ENCODE results near the gene FMO3. TPM values are rescaled to one million over a fixed set of nuclear protein-coding genes. Genes with fewer than 3 reads are reported as not detected.

FMO3 gene
- not detected for total RNA-seq

- H3K4me3 Mint-ChIP-seq = no peak within 1 kb of the TSS
- CTCF ChIA-PET = no interaction called here
- H3K27ac Mint-ChIP-seq = no peak within 1 kb of the TSS
- POLR2A ChIA-PET = no interaction called here
- no peak for DNase-seq
- H3K36me3 Mint-ChIP-seq (ENCODE audit: low read depth) = no peaks in the 10 kb centered on the region
- no peaks in the 10 kb centered on the region for H3K4me1 Mint-ChIP-seq
- peaks cover 2% of the 10 kb centered on the region for H3K27me3 Mint-ChIP-seq
- H3K9me3 Mint-ChIP-seq = no peaks in the 10 kb centered on the region
Measured at GRCh38 chr1:171090604-171091003, at the start of gene FMO3. Gene FMO3 (plus strand): TSS chr1:171090905. CDS start chr1:171092659, 1,754 bp downstream.

- ChIA-PET POLR2A (no interaction called here), CTCF (no interaction called here)
- no peaks in the 10 kb centered on the region for H3K27me3 Mint-ChIP-seq
- peaks cover 3% of the 10 kb centered on the region for H3K9me3 Mint-ChIP-seq
- DNase-seq = no peak
- H3K4me3 Mint-ChIP-seq = no peak overlapping the region
- no peaks in the 10 kb centered on the region for H3K36me3 Mint-ChIP-seq (ENCODE audit: low read depth)
- H3K27ac Mint-ChIP-seq = no peak overlapping the region
- H3K4me1 Mint-ChIP-seq = no peaks in the 10 kb centered on the region
Measured at GRCh38 chr1:171048014-171048413, 42.7 kb upstream of the FMO3 start.

- CTCF ChIA-PET = no interaction called here
- Mint-ChIP-seq H3K27me3 (no peaks in the 10 kb centered on the region), H3K4me3 (no peak overlapping the region), H3K27ac (no peak overlapping the region), H3K4me1 (no peaks in the 10 kb centered on the region), H3K9me3 (peaks cover 7% of the 10 kb centered on the region), H3K36me3 (ENCODE audit: low read depth) (no peaks in the 10 kb centered on the region)
- DNase-seq = no peak
- POLR2A ChIA-PET = no interaction called here
Measured at GRCh38 chr1:171052977-171053376, 37.7 kb upstream of the FMO3 start.

- CTCF ChIA-PET = no interaction called here
- H3K9me3 Mint-ChIP-seq = peaks cover 6% of the 10 kb centered on the region
- H3K27ac Mint-ChIP-seq = no peak overlapping the region
- POLR2A ChIA-PET = no interaction called here
- H3K36me3 Mint-ChIP-seq (ENCODE audit: low read depth) = no peaks in the 10 kb centered on the region
- H3K27me3 Mint-ChIP-seq = no peaks in the 10 kb centered on the region
- no peaks in the 10 kb centered on the region for H3K4me1 Mint-ChIP-seq
- H3K4me3 Mint-ChIP-seq = no peak overlapping the region
- DNase-seq = no peak
Measured at GRCh38 chr1:171055966-171056643, 34.6 kb upstream of the FMO3 start.

GRCh38 chr1:171061425-171062143 is 29.1 kb upstream of the FMO3 start:
- Mint-ChIP-seq H3K4me3 (no peak overlapping the region), H3K27ac (no peak overlapping the region), H3K4me1 (no peaks in the 10 kb centered on the region), H3K36me3 (ENCODE audit: low read depth) (no peaks in the 10 kb centered on the region), H3K27me3 (no peaks in the 10 kb centered on the region), H3K9me3 (no peaks in the 10 kb centered on the region)
- DNase-seq = no peak
- ChIA-PET CTCF (no interaction called here), POLR2A (no interaction called here)

GRCh38 chr1:171062902-171063301 is 27.8 kb upstream of the FMO3 start:
- no peaks in the 10 kb centered on the region for H3K9me3 Mint-ChIP-seq
- no peak overlapping the region for H3K4me3 Mint-ChIP-seq
- ChIA-PET CTCF (no interaction called here), POLR2A (no interaction called here)
- H3K36me3 Mint-ChIP-seq (ENCODE audit: low read depth) = no peaks in the 10 kb centered on the region
- H3K4me1 Mint-ChIP-seq = no peaks in the 10 kb centered on the region
- H3K27me3 Mint-ChIP-seq = no peaks in the 10 kb centered on the region
- H3K27ac Mint-ChIP-seq = no peak overlapping the region
- DNase-seq = no peak

- no peaks in the 10 kb centered on the region for H3K9me3 Mint-ChIP-seq
- H3K36me3 Mint-ChIP-seq (ENCODE audit: low read depth) = no peaks in the 10 kb centered on the region
- no peaks in the 10 kb centered on the region for H3K4me1 Mint-ChIP-seq
- CTCF ChIA-PET = no interaction called here
- POLR2A ChIA-PET = no interaction called here
- DNase-seq = no peak
- H3K27me3 Mint-ChIP-seq = no peaks in the 10 kb centered on the region
- H3K27ac Mint-ChIP-seq = no peak overlapping the region
- no peak overlapping the region for H3K4me3 Mint-ChIP-seq
Measured at GRCh38 chr1:171075041-171075440, 15.7 kb upstream of the FMO3 start.

GRCh38 chr1:171081314-171081753 is 9.4 kb upstream of the FMO3 start:
- no peak for DNase-seq
- Mint-ChIP-seq H3K27ac (no peak overlapping the region), H3K4me3 (no peak overlapping the region), H3K4me1 (no peaks in the 10 kb centered on the region), H3K36me3 (ENCODE audit: low read depth) (no peaks in the 10 kb centered on the region), H3K9me3 (no peaks in the 10 kb centered on the region), H3K27me3 (peaks cover 5% of the 10 kb centered on the region)
- CTCF ChIA-PET = interaction anchor here (0.7 kb wide), 1 partner anchor 111 kb away, joined by 3 read pairs; no protein-coding TSS in a partner anchor
- POLR2A ChIA-PET = no interaction called here

- Mint-ChIP-seq H3K4me3 (no peak overlapping the region), H3K36me3 (ENCODE audit: low read depth) (no peaks in the 10 kb centered on the region), H3K9me3 (no peaks in the 10 kb centered on the region), H3K4me1 (no peaks in the 10 kb centered on the region), H3K27ac (no peak overlapping the region), H3K27me3 (peaks cover 5% of the 10 kb centered on the region)
- no peak for DNase-seq
- POLR2A ChIA-PET = no interaction called here
- CTCF ChIA-PET = no interaction called here
Measured at GRCh38 chr1:171081763-171082201, 8.9 kb upstream of the FMO3 start.

GRCh38 chr1:171082606-171083005 is 8.1 kb upstream of the FMO3 start:
- CTCF ChIA-PET = no interaction called here

GRCh38 chr1:171083222-171083621 is 7.5 kb upstream of the FMO3 start:
- ChIA-PET CTCF (no interaction called here), POLR2A (no interaction called here)
- Mint-ChIP-seq H3K4me1 (no peaks in the 10 kb centered on the region), H3K27ac (no peak overlapping the region), H3K9me3 (no peaks in the 10 kb centered on the region), H3K27me3 (peaks cover 5% of the 10 kb centered on the region), H3K4me3 (no peak overlapping the region), H3K36me3 (ENCODE audit: low read depth) (no peaks in the 10 kb centered on the region)
- no peak for DNase-seq

More at GRCh38 chr1:171082606-171083005, 8.1 kb upstream of the FMO3 start:
- no peaks in the 10 kb centered on the region for H3K36me3 Mint-ChIP-seq (ENCODE audit: low read depth)
- no peak for DNase-seq
- POLR2A ChIA-PET = no interaction called here
- H3K27ac Mint-ChIP-seq = no peak overlapping the region
- H3K9me3 Mint-ChIP-seq = no peaks in the 10 kb centered on the region
- no peak overlapping the region for H3K4me3 Mint-ChIP-seq
- H3K4me1 Mint-ChIP-seq = no peaks in the 10 kb centered on the region
- H3K27me3 Mint-ChIP-seq = peaks cover 5% of the 10 kb centered on the region

- Mint-ChIP-seq H3K4me1 (no peaks in the 10 kb centered on the region), H3K27me3 (peaks cover 5% of the 10 kb centered on the region), H3K36me3 (ENCODE audit: low read depth) (no peaks in the 10 kb centered on the region), H3K9me3 (no peaks in the 10 kb centered on the region), H3K27ac (no peak overlapping the region), H3K4me3 (no peak overlapping the region)
- ChIA-PET CTCF (no interaction called here), POLR2A (no interaction called here)
- DNase-seq = no peak
Measured at GRCh38 chr1:171084091-171084490, 6.6 kb upstream of the FMO3 start.

GRCh38 chr1:171084870-171085269 is 5.8 kb upstream of the FMO3 start:
- Mint-ChIP-seq H3K36me3 (ENCODE audit: low read depth) (no peaks in the 10 kb centered on the region), H3K9me3 (no peaks in the 10 kb centered on the region), H3K4me3 (no peak overlapping the region), H3K27ac (no peak overlapping the region), H3K27me3 (peaks cover 5% of the 10 kb centered on the region), H3K4me1 (no peaks in the 10 kb centered on the region)
- ChIA-PET CTCF (no interaction called here), POLR2A (no interaction called here)
- DNase-seq = no peak

GRCh38 chr1:171087896-171088295 is 2.8 kb upstream of the FMO3 start:
- ChIA-PET POLR2A (no interaction called here), CTCF (no interaction called here)
- DNase-seq = no peak
- H3K9me3 Mint-ChIP-seq = no peaks in the 10 kb centered on the region
- H3K36me3 Mint-ChIP-seq (ENCODE audit: low read depth) = no peaks in the 10 kb centered on the region
- no peak overlapping the region for H3K4me3 Mint-ChIP-seq
- no peak overlapping the region for H3K27ac Mint-ChIP-seq
- peaks cover 5% of the 10 kb centered on the region for H3K27me3 Mint-ChIP-seq
- no peaks in the 10 kb centered on the region for H3K4me1 Mint-ChIP-seq

All from activated CD4-positive, alpha-beta T cell treated with anti-CD3 and anti-CD28 coated beads, Interleukin-2, amount 10 ng/mL, durations not matched to agents 7 days and 5 days (primary cell).